Measurements from ENCODE around the gene AP4S1.
A peak's percentile ranks its signal among the peaks of the same experiment; 100 is the strongest.

AP4S1 gene

GRCh38 chr14:31128601-31129526, 103.4 kb downstream of the AP4S1 start:
- peak overlapping the region; percentile 10; the same call in 1 of the 2 replicates for H3K4me3 ChIP-seq (ENCODE audit: low read length)
- H3K4me2 ChIP-seq (ENCODE audit: low read length) = peak overlapping the region; percentile 14
- H3F3A ChIP-seq (ENCODE audit: control insufficient read depth, insufficient read depth) = peaks cover 13% of the 10 kb centered on the region
- no peaks in the 10 kb centered on the region for H3K9me2 ChIP-seq (replicated peaks; ENCODE audit: control insufficient read depth, low read length)
- H3K27ac ChIP-seq (ENCODE audit: low read depth, low read length) = peak overlapping the region; percentile 25; the same call in 1 of the 2 replicates
- no peaks in the 10 kb centered on the region for H4K20me1 ChIP-seq (ENCODE audit: control insufficient read depth, insufficient read depth, low read depth, low read length)
- peaks cover 9% of the 10 kb centered on the region for H3K79me2 ChIP-seq (ENCODE audit: control insufficient read depth, low read length)
- H3K4me1 ChIP-seq (ENCODE audit: control insufficient read depth, low read length) = peaks cover 17% of the 10 kb centered on the region
- no peaks in the 10 kb centered on the region for H3K27me3 ChIP-seq (ENCODE audit: control insufficient read depth, low read length)
- no peaks in the 10 kb centered on the region for H3K9me3 ChIP-seq (ENCODE audit: control insufficient read depth, insufficient read depth, low read length)
- H3K36me3 ChIP-seq (ENCODE audit: control insufficient read depth, low read length) = peaks cover 85% of the 10 kb centered on the region
- TF ChIP-seq EZH2phosphoT487 (IDR thresholded peaks at IDR 0.05; ENCODE audit: borderline replicate concordance, low read length) = no peak
- TF ChIP-seq CTCF (IDR thresholded peaks at IDR 0.05; ENCODE audit: low read depth, low read length, poor library complexity, severe bottlenecking) = no peak

GRCh38 chr14:31133133-31133532, 107.7 kb downstream of the AP4S1 start:
- TF ChIP-seq CTCF (IDR thresholded peaks at IDR 0.05; ENCODE audit: low read depth, low read length, poor library complexity, severe bottlenecking) (no peak), EZH2phosphoT487 (IDR thresholded peaks at IDR 0.05; ENCODE audit: borderline replicate concordance, low read length) (no peak)
- H3K4me3 ChIP-seq (ENCODE audit: low read length) = no peak overlapping the region
- H4K20me1 ChIP-seq (ENCODE audit: control insufficient read depth, insufficient read depth, low read depth, low read length) = no peaks in the 10 kb centered on the region
- no peaks in the 10 kb centered on the region for H3K9me3 ChIP-seq (ENCODE audit: control insufficient read depth, insufficient read depth, low read length)
- H3K79me2 ChIP-seq (ENCODE audit: control insufficient read depth, low read length) = peaks cover 9% of the 10 kb centered on the region
- H3F3A ChIP-seq (ENCODE audit: control insufficient read depth, insufficient read depth) = peaks cover 14% of the 10 kb centered on the region
- no peaks in the 10 kb centered on the region for H3K27me3 ChIP-seq (ENCODE audit: control insufficient read depth, low read length)
- H3K4me2 ChIP-seq (ENCODE audit: low read length) = no peak overlapping the region
- peaks cover 82% of the 10 kb centered on the region for H3K36me3 ChIP-seq (ENCODE audit: control insufficient read depth, low read length)
- H3K4me1 ChIP-seq (ENCODE audit: control insufficient read depth, low read length) = peaks cover 17% of the 10 kb centered on the region
- no peak overlapping the region for H3K27ac ChIP-seq (ENCODE audit: low read depth, low read length)
- H3K9me2 ChIP-seq (replicated peaks; ENCODE audit: control insufficient read depth, low read length) = no peaks in the 10 kb centered on the region

GRCh38 chr14:31137214-31137889, 111.9 kb downstream of the AP4S1 start:
- no peak for TF ChIP-seq EZH2phosphoT487 (IDR thresholded peaks at IDR 0.05; ENCODE audit: borderline replicate concordance, low read length)
- no peak for TF ChIP-seq CTCF (IDR thresholded peaks at IDR 0.05; ENCODE audit: low read depth, low read length, poor library complexity, severe bottlenecking)
- H3K27ac ChIP-seq (ENCODE audit: low read depth, low read length) = no peak overlapping the region
- peaks cover 80% of the 10 kb centered on the region for H3K36me3 ChIP-seq (ENCODE audit: control insufficient read depth, low read length)

More at GRCh38 chr14:31137214-31137889, 111.9 kb downstream of the AP4S1 start:
- Histone ChIP-seq H3F3A (ENCODE audit: control insufficient read depth, insufficient read depth) (peaks cover 6% of the 10 kb centered on the region; the same call in 1 of the 2 replicates), H3K27me3 (ENCODE audit: control insufficient read depth, low read length) (no peaks in the 10 kb centered on the region), H3K9me3 (ENCODE audit: control insufficient read depth, insufficient read depth, low read length) (no peaks in the 10 kb centered on the region), H3K4me1 (ENCODE audit: control insufficient read depth, low read length) (no peaks in the 10 kb centered on the region), H3K4me2 (ENCODE audit: low read length) (no peak overlapping the region), H3K9me2 (replicated peaks; ENCODE audit: control insufficient read depth, low read length) (no peaks in the 10 kb centered on the region), H3K79me2 (ENCODE audit: control insufficient read depth, low read length) (no peaks in the 10 kb centered on the region), H4K20me1 (ENCODE audit: control insufficient read depth, insufficient read depth, low read depth, low read length) (no peaks in the 10 kb centered on the region), H3K4me3 (ENCODE audit: low read length) (no peak overlapping the region)
